ENCODE results near the gene DPCD.

DNA sequence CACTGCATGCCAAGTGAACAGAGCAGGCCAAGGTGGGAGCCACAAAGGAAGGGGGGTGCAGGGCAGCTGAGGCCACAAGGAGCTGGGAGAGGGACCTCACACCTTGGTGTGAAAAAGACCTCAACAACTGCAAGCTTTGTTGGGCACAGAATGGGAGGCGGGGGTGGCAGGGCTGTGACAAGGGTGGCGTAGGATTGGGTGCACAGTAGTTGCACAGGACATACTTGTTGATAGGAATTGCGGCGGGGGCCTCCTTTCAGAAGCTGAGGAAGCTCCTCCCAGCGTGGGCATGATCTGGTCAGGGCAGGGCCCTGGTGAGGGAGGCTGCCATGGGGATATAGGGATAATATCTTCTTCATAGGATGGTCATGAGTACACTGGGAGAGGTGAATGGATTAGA, 25.9 kb upstream of the DPCD start:
- TF ChIP-seq CTCF (IDR thresholded peaks at IDR 0.05), result no peak
- no peak for TF ChIP-seq EZH2 (IDR thresholded peaks at IDR 0.05)
